ENCODE data around the gene MIAT.

The MIAT gene

GRCh38 chr22:26680485-26680884, 23.1 kb downstream of the MIAT start:
- H3K27ac ChIP-seq (ENCODE audit: low read depth, low read length) = no peak overlapping the region
- H3K36me3 ChIP-seq (ENCODE audit: control insufficient read depth, insufficient read depth, low read length) = 0 out of 2 replicates have a peak, but pooled peaks cover 6% of the 10 kb centered on the region
- H3K4me3 ChIP-seq (ENCODE audit: low read depth, low read length) = no peak overlapping the region
- peaks cover 23% of the 10 kb centered on the region for H3K4me1 ChIP-seq (ENCODE audit: control insufficient read depth, insufficient read depth, low read length)
- no peaks in the 10 kb centered on the region for H3K9me3 ChIP-seq (ENCODE audit: control insufficient read depth, insufficient read depth, low read length)
- no peak overlapping the region for H3K9ac ChIP-seq (ENCODE audit: low read depth, low read length)
- no peaks in the 10 kb centered on the region for H3K27me3 ChIP-seq (ENCODE audit: control insufficient read depth, insufficient read depth, low read length)

GRCh38 chr22:26681395-26681821, 24.0 kb downstream of the MIAT start:
- Histone ChIP-seq H3K27me3 (ENCODE audit: control insufficient read depth, insufficient read depth, low read length) (no peaks in the 10 kb centered on the region), H3K4me3 (ENCODE audit: low read depth, low read length) (no peak overlapping the region), H3K36me3 (ENCODE audit: control insufficient read depth, insufficient read depth, low read length) (0 out of 2 replicates have a peak, but pooled peaks cover 6% of the 10 kb centered on the region), H3K27ac (ENCODE audit: low read depth, low read length) (peak overlapping the region; percentile 70), H3K9ac (ENCODE audit: low read depth, low read length) (no peak overlapping the region; the same call in 1 of the 2 replicates), H3K9me3 (ENCODE audit: control insufficient read depth, insufficient read depth, low read length) (no peaks in the 10 kb centered on the region), H3K4me1 (ENCODE audit: control insufficient read depth, insufficient read depth, low read length) (peaks cover 23% of the 10 kb centered on the region)

DNA sequence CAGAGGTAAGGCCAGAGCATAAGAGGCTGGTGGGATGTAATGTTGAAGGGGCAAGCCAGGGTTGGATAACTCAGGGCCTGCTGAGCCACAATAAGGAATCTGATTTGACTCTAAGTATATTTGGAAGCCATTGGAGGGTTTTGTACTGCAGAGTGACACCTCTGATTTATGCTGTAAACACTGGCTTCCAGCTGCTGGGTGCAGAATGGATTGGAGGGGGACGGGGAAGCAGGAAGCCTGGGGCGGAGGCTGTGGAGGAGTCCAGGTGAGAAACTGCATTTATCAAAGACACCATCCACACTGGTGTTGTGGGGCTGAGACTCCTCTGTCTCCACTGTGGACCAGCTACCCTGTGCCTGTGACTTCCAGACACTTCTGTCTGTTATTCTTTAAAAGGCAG, 26.8 kb downstream of the MIAT start:
- Histone ChIP-seq H3K27me3 (ENCODE audit: control insufficient read depth, insufficient read depth, low read length) (no peaks in the 10 kb centered on the region), H3K4me1 (ENCODE audit: control insufficient read depth, insufficient read depth, low read length) (peaks cover 23% of the 10 kb centered on the region), H3K36me3 (ENCODE audit: control insufficient read depth, insufficient read depth, low read length) (0 out of 2 replicates have a peak, but pooled peaks cover 6% of the 10 kb centered on the region), H3K9ac (ENCODE audit: low read depth, low read length) (no peak overlapping the region), H3K4me3 (ENCODE audit: low read depth, low read length) (no peak overlapping the region), H3K27ac (ENCODE audit: low read depth, low read length) (no peak overlapping the region), H3K9me3 (ENCODE audit: control insufficient read depth, insufficient read depth, low read length) (no peaks in the 10 kb centered on the region)

DNA sequence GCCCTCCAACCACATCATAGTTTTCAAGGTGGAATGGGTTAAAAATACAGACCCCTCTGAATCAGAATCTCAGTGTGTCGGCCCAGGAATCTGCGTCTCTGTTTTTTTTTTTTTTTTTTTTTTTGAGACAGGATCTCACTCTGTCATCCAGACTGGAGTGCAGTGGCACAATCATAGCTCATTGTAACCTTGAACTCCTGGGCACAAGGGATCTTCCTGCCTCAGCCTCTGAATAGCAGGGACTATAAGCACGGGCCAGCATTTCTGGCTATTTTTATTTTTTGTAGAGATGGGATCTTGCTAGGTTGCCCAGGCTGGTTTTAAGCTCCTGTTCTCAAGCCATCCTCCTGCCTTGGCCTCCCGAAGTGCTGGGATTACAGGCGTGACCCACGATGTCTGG, 28.2 kb downstream of the MIAT start:
- no peaks in the 10 kb centered on the region for H3K9me3 ChIP-seq (ENCODE audit: control insufficient read depth, insufficient read depth, low read length)

GRCh38 chr22:26687439-26687838, 30.1 kb downstream of the MIAT start:
- Histone ChIP-seq H3K4me3 (ENCODE audit: low read depth, low read length) (no peak overlapping the region), H3K36me3 (ENCODE audit: control insufficient read depth, insufficient read depth, low read length) (no peaks in the 10 kb centered on the region), H3K27ac (ENCODE audit: low read depth, low read length) (no peak overlapping the region), H3K4me1 (ENCODE audit: control insufficient read depth, insufficient read depth, low read length) (peaks cover 21% of the 10 kb centered on the region), H3K9me3 (ENCODE audit: control insufficient read depth, insufficient read depth, low read length) (no peaks in the 10 kb centered on the region), H3K27me3 (ENCODE audit: control insufficient read depth, insufficient read depth, low read length) (no peaks in the 10 kb centered on the region), H3K9ac (ENCODE audit: low read depth, low read length) (no peak overlapping the region)

More for the DNA sequence above, 28.2 kb downstream of the MIAT start:
- H3K36me3 ChIP-seq (ENCODE audit: control insufficient read depth, insufficient read depth, low read length) = 0 out of 2 replicates have a peak, but pooled peaks cover 6% of the 10 kb centered on the region
- no peak overlapping the region for H3K4me3 ChIP-seq (ENCODE audit: low read depth, low read length)
- H3K9ac ChIP-seq (ENCODE audit: low read depth, low read length) = no peak overlapping the region
- no peaks in the 10 kb centered on the region for H3K27me3 ChIP-seq (ENCODE audit: control insufficient read depth, insufficient read depth, low read length)
- peaks cover 31% of the 10 kb centered on the region for H3K4me1 ChIP-seq (ENCODE audit: control insufficient read depth, insufficient read depth, low read length)
- H3K27ac ChIP-seq (ENCODE audit: low read depth, low read length) = no peak overlapping the region

GRCh38 chr22:26689513-26690301, 32.3 kb downstream of the MIAT start:
- Histone ChIP-seq H3K9ac (ENCODE audit: low read depth, low read length) (no peak overlapping the region), H3K4me1 (ENCODE audit: control insufficient read depth, insufficient read depth, low read length) (peaks cover 21% of the 10 kb centered on the region), H3K4me3 (ENCODE audit: low read depth, low read length) (no peak overlapping the region), H3K36me3 (ENCODE audit: control insufficient read depth, insufficient read depth, low read length) (no peaks in the 10 kb centered on the region), H3K27ac (ENCODE audit: low read depth, low read length) (peak overlapping the region; percentile 54), H3K27me3 (ENCODE audit: control insufficient read depth, insufficient read depth, low read length) (no peaks in the 10 kb centered on the region), H3K9me3 (ENCODE audit: control insufficient read depth, insufficient read depth, low read length) (no peaks in the 10 kb centered on the region)

DNA sequence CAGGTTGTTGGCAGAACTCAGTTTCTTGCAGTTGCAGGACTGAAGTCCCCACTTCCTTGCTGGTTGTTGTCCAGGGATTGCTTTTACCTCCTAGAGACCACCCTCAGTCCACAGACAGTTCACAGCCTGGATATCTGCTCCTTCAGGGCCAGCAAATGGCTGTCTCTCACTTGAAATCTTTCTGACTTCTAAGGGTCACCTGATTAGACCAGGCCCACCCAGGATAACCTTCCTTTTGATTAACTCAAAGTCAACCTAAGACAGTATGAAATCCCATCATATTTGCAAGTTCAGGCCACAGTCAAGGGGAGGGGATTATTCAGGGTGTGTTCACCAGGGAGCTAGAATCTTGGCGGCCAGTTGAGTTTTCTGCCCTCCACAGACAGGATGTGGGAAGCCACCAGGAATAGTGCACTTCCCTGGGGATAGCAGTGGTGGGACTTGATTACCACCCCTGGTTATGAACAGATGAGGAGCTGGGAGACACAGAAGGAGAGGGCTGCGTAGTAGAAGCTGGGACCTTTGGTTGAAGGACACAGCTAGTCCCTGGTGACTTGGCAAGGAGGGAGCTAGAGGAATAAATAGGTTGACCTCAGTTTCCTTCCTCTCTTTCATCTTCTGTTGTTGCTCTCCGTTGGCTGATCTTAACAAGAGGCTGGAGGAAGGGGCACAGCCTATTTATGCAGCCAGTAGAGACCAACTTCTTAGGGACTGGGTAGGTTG, 33.4 kb downstream of the MIAT start:
- no peaks in the 10 kb centered on the region for H3K36me3 ChIP-seq (ENCODE audit: control insufficient read depth, insufficient read depth, low read length)
- peaks cover 21% of the 10 kb centered on the region for H3K4me1 ChIP-seq (ENCODE audit: control insufficient read depth, insufficient read depth, low read length)
- no peaks in the 10 kb centered on the region for H3K27me3 ChIP-seq (ENCODE audit: control insufficient read depth, insufficient read depth, low read length)
- no peak overlapping the region for H3K9ac ChIP-seq (ENCODE audit: low read depth, low read length)
- H3K27ac ChIP-seq (ENCODE audit: low read depth, low read length) = no peak overlapping the region
- no peak overlapping the region for H3K4me3 ChIP-seq (ENCODE audit: low read depth, low read length)
- H3K9me3 ChIP-seq (ENCODE audit: control insufficient read depth, insufficient read depth, low read length) = no peaks in the 10 kb centered on the region

GRCh38 chr22:26691377-26691716, 34.0 kb downstream of the MIAT start:
- Histone ChIP-seq H3K27me3 (ENCODE audit: control insufficient read depth, insufficient read depth, low read length) (no peaks in the 10 kb centered on the region), H3K36me3 (ENCODE audit: control insufficient read depth, insufficient read depth, low read length) (no peaks in the 10 kb centered on the region), H3K4me1 (ENCODE audit: control insufficient read depth, insufficient read depth, low read length) (peaks cover 21% of the 10 kb centered on the region), H3K4me3 (ENCODE audit: low read depth, low read length) (no peak overlapping the region), H3K27ac (ENCODE audit: low read depth, low read length) (no peak overlapping the region), H3K9ac (ENCODE audit: low read depth, low read length) (no peak overlapping the region), H3K9me3 (ENCODE audit: control insufficient read depth, insufficient read depth, low read length) (no peaks in the 10 kb centered on the region)

- H3K27me3 ChIP-seq (ENCODE audit: control insufficient read depth, insufficient read depth, low read length) = no peaks in the 10 kb centered on the region
- H3K27ac ChIP-seq (ENCODE audit: low read depth, low read length) = no peak overlapping the region
- no peaks in the 10 kb centered on the region for H3K9me3 ChIP-seq (ENCODE audit: control insufficient read depth, insufficient read depth, low read length)
- no peaks in the 10 kb centered on the region for H3K36me3 ChIP-seq (ENCODE audit: control insufficient read depth, insufficient read depth, low read length)
- no peak overlapping the region for H3K4me3 ChIP-seq (ENCODE audit: low read depth, low read length)
- H3K9ac ChIP-seq (ENCODE audit: low read depth, low read length) = no peak overlapping the region
- H3K4me1 ChIP-seq (ENCODE audit: control insufficient read depth, insufficient read depth, low read length) = peaks cover 21% of the 10 kb centered on the region
Measured at GRCh38 chr22:26692215-26692614, 34.8 kb downstream of the MIAT start.

DNA sequence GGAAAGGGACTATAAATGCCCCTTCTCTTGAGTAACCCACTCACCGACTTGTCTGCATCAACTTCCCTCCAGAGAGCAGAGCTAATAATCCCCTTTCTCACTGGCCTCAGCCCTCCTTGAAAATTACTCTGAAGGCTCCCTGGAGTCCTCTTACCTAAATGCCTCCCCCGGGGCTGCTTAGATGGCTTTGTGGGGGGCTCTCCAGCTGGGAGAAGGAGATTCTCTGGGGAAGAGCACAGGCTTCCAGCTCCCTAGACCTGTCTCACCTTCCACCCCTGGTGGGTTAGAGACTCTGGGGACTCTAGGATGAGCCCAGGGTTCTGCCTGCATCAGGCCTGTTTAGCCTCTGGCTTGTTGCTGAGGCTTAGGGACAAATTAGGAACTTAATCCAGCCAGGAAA, 39.8 kb downstream of the MIAT start:
- H3K4me1 ChIP-seq (ENCODE audit: control insufficient read depth, insufficient read depth, low read length) = no peaks in the 10 kb centered on the region
- H3K27ac ChIP-seq (ENCODE audit: low read depth, low read length) = peak overlapping the region; percentile 8
- H3K9me3 ChIP-seq (ENCODE audit: control insufficient read depth, insufficient read depth, low read length) = peaks cover 12% of the 10 kb centered on the region
- H3K4me3 ChIP-seq (ENCODE audit: low read depth, low read length) = no peak overlapping the region
- no peak overlapping the region for H3K9ac ChIP-seq (ENCODE audit: low read depth, low read length)
- H3K27me3 ChIP-seq (ENCODE audit: control insufficient read depth, insufficient read depth, low read length) = no peaks in the 10 kb centered on the region
- no peaks in the 10 kb centered on the region for H3K36me3 ChIP-seq (ENCODE audit: control insufficient read depth, insufficient read depth, low read length)

- Histone ChIP-seq H3K9me3 (ENCODE audit: control insufficient read depth, insufficient read depth, low read length) (peaks cover 12% of the 10 kb centered on the region), H3K36me3 (ENCODE audit: control insufficient read depth, insufficient read depth, low read length) (no peaks in the 10 kb centered on the region), H3K27ac (ENCODE audit: low read depth, low read length) (no peak overlapping the region), H3K27me3 (ENCODE audit: control insufficient read depth, insufficient read depth, low read length) (no peaks in the 10 kb centered on the region), H3K4me3 (ENCODE audit: low read depth, low read length) (no peak overlapping the region), H3K9ac (ENCODE audit: low read depth, low read length) (no peak overlapping the region), H3K4me1 (ENCODE audit: control insufficient read depth, insufficient read depth, low read length) (no peaks in the 10 kb centered on the region)
Measured at GRCh38 chr22:26700462-26700861, 43.1 kb downstream of the MIAT start.
